Ishikawa (cell line): ENCODE data around the gene EFHC2.

Experiments used
- CEBPB ChIP-seq: IDR thresholded peaks from 2 replicates; pipeline ENCODE4 v1.6.1; 2012
- CREB1 ChIP-seq: IDR thresholded peaks from 2 replicates; pipeline ENCODE4 v1.6.1; 2012; ENCODE audit warnings: low read depth
- EGR1 ChIP-seq: IDR thresholded peaks from 2 replicates; pipeline ENCODE4 v1.6.1; 2012
- EP300 ChIP-seq: IDR thresholded peaks from 2 replicates; pipeline ENCODE4 v1.6.1; 2012; ENCODE audit warnings: borderline replicate concordance
- FOXM1 ChIP-seq: IDR thresholded peaks from 2 replicates; pipeline ENCODE4 v1.6.1; 2012; ENCODE audit warnings: low read depth, borderline replicate concordance
- NFIC ChIP-seq: IDR thresholded peaks from 2 replicates; pipeline ENCODE4 v1.6.1; 2012
- RAD21 ChIP-seq: IDR thresholded peaks from 2 replicates; pipeline ENCODE4 v1.6.1; 2012; ENCODE audit warnings: low read depth
- REST ChIP-seq: IDR thresholded peaks from 2 replicates; pipeline ENCODE4 v1.6.1; 2012; ENCODE audit warnings: low read depth, mild to moderate bottlenecking
- TAF1 ChIP-seq: IDR thresholded peaks from 2 replicates; pipeline ENCODE4 v1.6.1; 2012; ENCODE audit warnings: low read depth, mild to moderate bottlenecking
- TCF12 ChIP-seq: IDR thresholded peaks from 2 replicates; pipeline ENCODE4 v1.6.1; 2012; ENCODE audit warnings: low read depth
- TEAD4 ChIP-seq: IDR thresholded peaks from 2 replicates; pipeline ENCODE4 v1.6.1; 2012
- YY1 ChIP-seq: IDR thresholded peaks from 2 replicates; pipeline ENCODE4 v1.6.1; 2012; ENCODE audit warnings: low read depth
- ZBTB7A ChIP-seq: IDR thresholded peaks from 2 replicates; pipeline ENCODE4 v1.6.1; 2012; ENCODE audit warnings: low read depth
- TF ChIP-seq, protein P1 (sequence below): IDR thresholded peaks from 2 replicates; pipeline ENCODE4 v1.6.1; 2012
- TF ChIP-seq, protein P2 (sequence below): IDR thresholded peaks from 2 replicates; pipeline ENCODE4 v1.6.1; 2012

The EFHC2 gene

GRCh38 chrX:44338361-44338760 is 5.1 kb downstream of the EFHC2 start:
- TF ChIP-seq, protein P1, sequence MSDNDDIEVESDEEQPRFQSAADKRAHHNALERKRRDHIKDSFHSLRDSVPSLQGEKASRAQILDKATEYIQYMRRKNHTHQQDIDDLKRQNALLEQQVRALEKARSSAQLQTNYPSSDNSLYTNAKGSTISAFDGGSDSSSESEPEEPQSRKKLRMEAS: no peak
- TF ChIP-seq RAD21 (no peak), CREB1 (no peak), FOXM1 (no peak), YY1 (no peak), ZBTB7A (no peak), CEBPB (no peak), NFIC (no peak), EP300 (no peak), TAF1 (no peak), REST (no peak), EGR1 (no peak), TCF12 (no peak), TEAD4 (no peak)
- TF ChIP-seq, protein P2, sequence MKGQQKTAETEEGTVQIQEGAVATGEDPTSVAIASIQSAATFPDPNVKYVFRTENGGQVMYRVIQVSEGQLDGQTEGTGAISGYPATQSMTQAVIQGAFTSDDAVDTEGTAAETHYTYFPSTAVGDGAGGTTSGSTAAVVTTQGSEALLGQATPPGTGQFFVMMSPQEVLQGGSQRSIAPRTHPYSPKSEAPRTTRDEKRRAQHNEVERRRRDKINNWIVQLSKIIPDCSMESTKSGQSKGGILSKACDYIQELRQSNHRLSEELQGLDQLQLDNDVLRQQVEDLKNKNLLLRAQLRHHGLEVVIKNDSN: no peak

DNA sequence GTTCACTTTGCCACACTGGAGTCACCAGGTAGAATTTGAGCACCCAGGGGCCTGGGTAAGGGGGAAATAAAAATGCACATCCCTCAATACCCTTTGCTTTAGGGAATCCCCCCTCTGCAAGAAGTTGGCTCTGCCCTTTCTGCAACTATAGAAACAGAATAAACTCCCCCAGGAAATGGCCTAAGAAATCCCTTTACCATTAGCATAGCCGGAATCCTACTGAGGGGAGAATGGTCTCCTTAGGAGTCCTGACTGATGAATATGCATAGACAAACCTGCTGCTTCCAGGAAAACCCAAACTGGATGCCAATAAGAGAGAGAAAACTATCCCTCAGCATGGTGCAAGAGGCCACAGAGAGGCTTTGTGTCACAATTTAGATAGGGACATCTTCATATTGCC is 11.0 kb downstream of the EFHC2 start:
- no peak for TF ChIP-seq YY1
- TF ChIP-seq EP300: no peak
- TF ChIP-seq, protein P1: no peak
- no peak for TF ChIP-seq EGR1
- TF ChIP-seq NFIC: no peak
- no peak for TF ChIP-seq FOXM1
- TF ChIP-seq TCF12: no peak
- TF ChIP-seq CEBPB: no peak
- TF ChIP-seq ZBTB7A: no peak
- TF ChIP-seq TEAD4: no peak
- TF ChIP-seq REST: no peak
- TF ChIP-seq, protein P2: no peak
- no peak for TF ChIP-seq RAD21
- TF ChIP-seq CREB1: no peak
- TF ChIP-seq TAF1: no peak

GRCh38 chrX:44330227-44330626 is 13.2 kb downstream of the EFHC2 start:
- TF ChIP-seq CREB1: no peak
- no peak for TF ChIP-seq TCF12
- no peak for TF ChIP-seq FOXM1
- no peak for TF ChIP-seq YY1

- TF ChIP-seq NFIC: no peak; the same call in 1 of the 2 replicates
- TF ChIP-seq ZBTB7A: no peak
Measured at GRCh38 chrX:44319550-44319949, 23.9 kb downstream of the EFHC2 start.

DNA sequence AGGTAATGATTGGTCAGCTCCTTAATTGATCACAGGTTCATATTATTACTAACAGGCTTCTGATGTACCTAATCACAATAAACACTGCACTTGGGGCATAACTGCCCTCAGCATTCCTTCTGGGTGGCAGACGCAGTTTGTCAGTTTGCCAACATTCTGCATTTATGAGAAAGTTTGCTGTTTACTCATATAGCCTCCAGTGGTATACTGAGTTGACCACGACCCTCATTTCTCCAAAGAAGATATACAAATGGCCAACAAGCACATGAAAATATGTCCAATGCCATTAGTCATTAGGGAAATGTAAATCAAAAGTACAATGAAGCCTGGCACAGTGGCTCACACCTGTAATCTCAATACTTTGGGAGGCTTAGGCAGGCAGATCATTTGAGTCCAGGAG is 26.3 kb downstream of the EFHC2 start:
- TF ChIP-seq, protein P2: no peak
- TF ChIP-seq TCF12 (no peak), ZBTB7A (no peak), CEBPB (no peak), REST (no peak), TEAD4 (no peak), EP300 (no peak), CREB1 (no peak), NFIC (no peak), TAF1 (no peak), FOXM1 (no peak), RAD21 (no peak), YY1 (no peak), EGR1 (no peak)
- TF ChIP-seq, protein P1: no peak
